Keratinocyte (primary cell): ENCODE data around the gene PLEKHB2. TPM values are rescaled to one million over a fixed set of nuclear protein-coding genes. Genes with fewer than 3 reads are reported as not detected.
"Not testable (repeated sequence)": the region's sequence is repeated elsewhere in the genome, so short reads cannot be mapped to it uniquely, and the experiment has no call there.

Experiments
- DNase-seq: peaks from one replicate; pipeline ENCODE4 v3.0.0-alpha.2; 2011; ENCODE audit warnings: low read depth, missing footprints, low spot score
- FAIRE-seq: peaks from 2 replicates; lab custom pipeline; 2011; peaks lifted over from hg19 to GRCh38; lab: Jason Lieb, UNC
- H2AFZ ChIP-seq: 2 replicates; pipeline ENCODE4 v1.6.0; 2012; ENCODE audit warnings: low read length, control low read depth, inconsistent platforms; ENCODE audit not compliant: control insufficient read depth
- H3K27ac ChIP-seq: 2 replicates; pipeline ENCODE4 v1.5.1; 2011; ENCODE audit warnings: low read length; ENCODE audit not compliant: control insufficient read depth, insufficient read depth
- H3K27me3 ChIP-seq: 3 replicates; pipeline ENCODE4 v1.6.0; 2011; ENCODE audit warnings: low read length; ENCODE audit not compliant: control insufficient read depth, insufficient read depth; ENCODE audit errors: extremely low read depth
- H3K36me3 ChIP-seq, 2 experiments: 2 replicates in 1 of 2; 3 replicates in 1 of 2; pipeline ENCODE4 v1.5.1; 2011; ENCODE audit warnings: low read length in 2 of 2, mild to moderate bottlenecking in 1 of 2; ENCODE audit not compliant: control insufficient read depth in 2 of 2, insufficient read depth in 2 of 2; ENCODE audit errors: extremely low read depth in 1 of 2
- H3K4me1 ChIP-seq: 3 replicates; pipeline ENCODE4 v1.5.1; 2011; ENCODE audit warnings: low read length; ENCODE audit not compliant: control insufficient read depth, insufficient read depth; ENCODE audit errors: extremely low read depth
- H3K4me2 ChIP-seq: 3 replicates; pipeline ENCODE4 v1.6.0; 2011; ENCODE audit warnings: low read depth, low read length; ENCODE audit not compliant: control insufficient read depth, insufficient read depth; ENCODE audit errors: extremely low read depth
- H3K4me3 ChIP-seq, 3 experiments: fragments of 200-600 bp in 1 of 3; sonication (generic) in 1 of 3; 2 replicates in 2 of 3; 3 replicates in 1 of 3; pipeline ENCODE4 v1.5.1; 2011 to 2016; ENCODE audit warnings: low read length in 3 of 3, mild to moderate bottlenecking in 3 of 3, control low read depth in 2 of 3, inconsistent platforms in 1 of 3, low read depth in 1 of 3, mixed read lengths in 1 of 3, mixed run types in 1 of 3, moderate library complexity in 1 of 3; ENCODE audit not compliant: control insufficient read depth in 2 of 3, insufficient read depth in 2 of 3; ENCODE audit errors: extremely low read depth in 1 of 3
- H3K79me2 ChIP-seq: 2 replicates; pipeline ENCODE4 v1.6.0; 2012; ENCODE audit warnings: low read length; ENCODE audit not compliant: control insufficient read depth, insufficient read depth
- H3K9ac ChIP-seq: 3 replicates; pipeline ENCODE4 v1.6.0; 2011; ENCODE audit warnings: low read length; ENCODE audit not compliant: control insufficient read depth, insufficient read depth; ENCODE audit errors: extremely low read depth
- H3K9me1 ChIP-seq: 3 replicates; pipeline ENCODE4 v1.6.0; 2011; ENCODE audit warnings: low read length; ENCODE audit not compliant: control insufficient read depth, insufficient read depth; ENCODE audit errors: extremely low read depth
- H3K9me3 ChIP-seq: 2 replicates; pipeline ENCODE4 v1.5.1; 2012; ENCODE audit warnings: low read depth, low read length; ENCODE audit not compliant: control insufficient read depth
- H4K20me1 ChIP-seq: 3 replicates; pipeline ENCODE4 v1.6.0; 2011; ENCODE audit warnings: low read length; ENCODE audit not compliant: control insufficient read depth, insufficient read depth; ENCODE audit errors: extremely low read depth
- EZH2 ChIP-seq: IDR thresholded peaks from one replicate; pipeline ENCODE4 v1.6.1; 2012; ENCODE audit warnings: inconsistent platforms, mild to moderate bottlenecking, low read length, moderate library complexity
- dilution Hi-C: fragments of 300-500 bp; cut with MboI; formaldehyde crosslinking; loops from one replicate; pipeline ENCODE4 v1.7.0; 2020; ENCODE audit warnings: low sequenced_read_pairs; ENCODE audit not compliant: extremely low pct_ligation_motif_present
- polyA plus RNA-seq, 5 experiments: library from polyadenylated mRNA; depleted of rRNA in 3 of 5; stranded (reverse) in 3 of 5; stranded (forward) in 1 of 5; unstranded in 1 of 5; fragments of >200 nt; gene quantifications; 1 replicate in 1 of 5; 2 replicates in 3 of 5; 3 replicates in 1 of 5; pipeline versions ENCODE4 v1.2.1 to v1.2.3, GENCODE V29; 2011 to 2012; ENCODE audit warnings: missing spikeins in 2 of 5, low read depth in 1 of 5, low replicate concordance in 1 of 5
- TF ChIP-seq, protein P1 (sequence below), 3 experiments: IDR thresholded peaks in 1 of 3; conservative IDR thresholded peaks in 1 of 3; optimal IDR thresholded peaks in 1 of 3; 2 replicates in 2 of 3; 3 replicates in 1 of 3; pipeline versions ENCODE3 to v1.5.1; 2011; ENCODE audit warnings: low read length in 3 of 3, mild to moderate bottlenecking in 3 of 3, moderate library complexity in 2 of 3, control low read depth in 1 of 3, inconsistent platforms in 1 of 3; ENCODE audit not compliant: insufficient read depth in 2 of 3; ENCODE audit errors: extremely low read depth in 1 of 3

Gene PLEKHB2
- polyA plus RNA-seq, 1 donor (not counting 4 experiments of a cell fraction or from before 2014, with no cell fraction given) = 77.0 TPM

DNA sequence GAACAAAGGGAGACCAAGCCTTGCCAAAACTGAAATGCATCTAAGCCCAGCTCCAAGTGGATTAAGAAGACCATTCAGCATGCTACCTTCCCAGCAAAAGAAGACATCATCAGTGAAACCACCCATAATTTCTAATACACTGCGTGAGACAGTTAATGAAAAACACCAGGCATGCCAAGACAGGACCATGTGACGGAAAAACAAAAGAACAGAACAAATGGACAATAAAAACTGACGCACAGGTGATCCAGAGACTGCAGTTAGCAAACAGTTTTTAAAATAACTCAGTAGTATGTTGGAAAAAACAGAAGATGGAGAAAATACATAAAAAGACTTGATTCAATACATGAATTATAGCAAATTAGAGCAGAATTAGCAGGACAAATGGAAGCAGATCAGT, 27.2 kb upstream of the PLEKHB2 start:
- dilution Hi-C loops = no loop called here
- Histone ChIP-seq H3K4me1 (peaks cover 7% of the 10 kb centered on the region), H3K9ac (no peak overlapping the region), H3K4me3 (no peak overlapping the region), H3K9me1 (no peaks in the 10 kb centered on the region), H2AFZ (no peak overlapping the region), H3K27me3 (no peaks in the 10 kb centered on the region), H4K20me1 (peaks cover 23% of the 10 kb centered on the region), H3K36me3 (peaks cover 32 to 42% of the 10 kb centered on the region in 2 experiments), H3K9me3 (no peaks in the 10 kb centered on the region), H3K27ac (no peak overlapping the region), H3K4me2 (no peak overlapping the region), H3K79me2 (peaks cover 87% of the 10 kb centered on the region)
- FAIRE-seq = no peak
- no peak for DNase-seq
- no peak for TF ChIP-seq EZH2
- TF ChIP-seq, protein P1, sequence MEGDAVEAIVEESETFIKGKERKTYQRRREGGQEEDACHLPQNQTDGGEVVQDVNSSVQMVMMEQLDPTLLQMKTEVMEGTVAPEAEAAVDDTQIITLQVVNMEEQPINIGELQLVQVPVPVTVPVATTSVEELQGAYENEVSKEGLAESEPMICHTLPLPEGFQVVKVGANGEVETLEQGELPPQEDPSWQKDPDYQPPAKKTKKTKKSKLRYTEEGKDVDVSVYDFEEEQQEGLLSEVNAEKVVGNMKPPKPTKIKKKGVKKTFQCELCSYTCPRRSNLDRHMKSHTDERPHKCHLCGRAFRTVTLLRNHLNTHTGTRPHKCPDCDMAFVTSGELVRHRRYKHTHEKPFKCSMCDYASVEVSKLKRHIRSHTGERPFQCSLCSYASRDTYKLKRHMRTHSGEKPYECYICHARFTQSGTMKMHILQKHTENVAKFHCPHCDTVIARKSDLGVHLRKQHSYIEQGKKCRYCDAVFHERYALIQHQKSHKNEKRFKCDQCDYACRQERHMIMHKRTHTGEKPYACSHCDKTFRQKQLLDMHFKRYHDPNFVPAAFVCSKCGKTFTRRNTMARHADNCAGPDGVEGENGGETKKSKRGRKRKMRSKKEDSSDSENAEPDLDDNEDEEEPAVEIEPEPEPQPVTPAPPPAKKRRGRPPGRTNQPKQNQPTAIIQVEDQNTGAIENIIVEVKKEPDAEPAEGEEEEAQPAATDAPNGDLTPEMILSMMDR (optimal IDR thresholded peaks at IDR 0.05 in 1 of 3, IDR thresholded peaks at IDR 0.05 in 1 of 3, conservative IDR thresholded peaks at IDR 0.05 in 1 of 3; ENCODE audit: extremely low read depth in 1 of 3, insufficient read depth in 2 of 3, low read length in 3 of 3) = no peak

DNA sequence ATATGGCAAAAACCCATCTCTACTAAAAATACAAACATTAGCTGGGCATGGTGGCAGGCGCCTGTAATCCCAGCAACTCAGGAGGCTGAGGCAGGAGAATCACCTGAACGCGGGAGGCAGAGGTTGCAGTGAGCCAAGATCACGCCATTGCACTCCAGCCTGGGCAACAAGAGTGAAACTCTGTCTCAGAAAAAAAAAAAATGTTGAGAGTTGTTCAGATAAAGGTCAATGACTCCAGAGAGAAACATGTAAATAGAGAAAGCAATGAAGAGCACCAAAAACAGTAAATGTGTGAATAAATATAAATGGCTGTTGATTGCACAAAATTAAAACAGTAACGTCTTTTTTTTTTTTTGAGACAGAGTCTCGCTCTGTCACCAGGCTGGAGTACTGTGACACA, 25.2 kb upstream of the PLEKHB2 start:
- H3K4me2 ChIP-seq, H3K27ac ChIP-seq, FAIRE-seq, H3K9ac ChIP-seq, dilution Hi-C loops, DNase-seq, H3K9me1 ChIP-seq, H3K4me3 ChIP-seq, H4K20me1 ChIP-seq, H3K4me1 ChIP-seq, H3K9me3 ChIP-seq, H2AFZ ChIP-seq, H3K27me3 ChIP-seq: not testable (repeated sequence)
- Histone ChIP-seq H3K36me3 (peaks cover 26 to 32% of the 10 kb centered on the region in 2 experiments), H3K79me2 (peaks cover 88% of the 10 kb centered on the region)

GRCh38 chr2:131081190-131081589, 23.9 kb upstream of the PLEKHB2 start:
- Histone ChIP-seq H3K27me3 (no peaks in the 10 kb centered on the region), H3K9ac (no peak overlapping the region), H3K4me3 (no peak overlapping the region), H3K4me1 (no peaks in the 10 kb centered on the region), H3K9me1 (peaks cover 2% of the 10 kb centered on the region), H2AFZ (no peak overlapping the region), H3K27ac (no peak overlapping the region), H3K9me3 (no peaks in the 10 kb centered on the region), H3K79me2 (peaks cover 88% of the 10 kb centered on the region), H3K4me2 (no peak overlapping the region), H3K36me3 (peaks cover 26 to 33% of the 10 kb centered on the region in 2 experiments), H4K20me1 (peaks cover 13% of the 10 kb centered on the region)
- dilution Hi-C loops = no loop called here
- no peak for TF ChIP-seq EZH2
- TF ChIP-seq, protein P1 (optimal IDR thresholded peaks at IDR 0.05 in 1 of 3, IDR thresholded peaks at IDR 0.05 in 1 of 3, conservative IDR thresholded peaks at IDR 0.05 in 1 of 3; ENCODE audit: extremely low read depth in 1 of 3, insufficient read depth in 2 of 3, low read length in 3 of 3) = no peak
- no peak for FAIRE-seq
- no peak for DNase-seq
